ENCODE data around the gene KLHL5.

DNA sequence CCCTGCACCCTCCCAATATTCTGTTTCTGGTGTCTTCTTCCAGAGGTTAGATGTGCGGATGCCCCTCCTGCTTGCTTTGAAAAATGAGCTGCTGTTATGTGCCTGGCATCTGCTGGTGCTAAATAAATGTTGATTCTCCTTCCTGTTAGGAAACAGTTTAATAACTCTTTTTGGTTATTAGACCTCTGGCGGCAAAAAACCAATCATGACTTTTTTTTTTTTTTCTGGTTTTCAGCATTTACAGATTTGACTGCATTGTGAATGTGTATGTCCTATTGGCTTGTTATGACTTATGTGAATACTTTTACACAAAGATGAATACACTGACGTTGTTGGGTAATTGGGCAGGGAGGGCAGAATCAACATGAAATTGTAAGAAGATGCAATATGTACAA, 16.2 kb upstream of the KLHL5 start:
- TF ChIP-seq, protein P1, sequence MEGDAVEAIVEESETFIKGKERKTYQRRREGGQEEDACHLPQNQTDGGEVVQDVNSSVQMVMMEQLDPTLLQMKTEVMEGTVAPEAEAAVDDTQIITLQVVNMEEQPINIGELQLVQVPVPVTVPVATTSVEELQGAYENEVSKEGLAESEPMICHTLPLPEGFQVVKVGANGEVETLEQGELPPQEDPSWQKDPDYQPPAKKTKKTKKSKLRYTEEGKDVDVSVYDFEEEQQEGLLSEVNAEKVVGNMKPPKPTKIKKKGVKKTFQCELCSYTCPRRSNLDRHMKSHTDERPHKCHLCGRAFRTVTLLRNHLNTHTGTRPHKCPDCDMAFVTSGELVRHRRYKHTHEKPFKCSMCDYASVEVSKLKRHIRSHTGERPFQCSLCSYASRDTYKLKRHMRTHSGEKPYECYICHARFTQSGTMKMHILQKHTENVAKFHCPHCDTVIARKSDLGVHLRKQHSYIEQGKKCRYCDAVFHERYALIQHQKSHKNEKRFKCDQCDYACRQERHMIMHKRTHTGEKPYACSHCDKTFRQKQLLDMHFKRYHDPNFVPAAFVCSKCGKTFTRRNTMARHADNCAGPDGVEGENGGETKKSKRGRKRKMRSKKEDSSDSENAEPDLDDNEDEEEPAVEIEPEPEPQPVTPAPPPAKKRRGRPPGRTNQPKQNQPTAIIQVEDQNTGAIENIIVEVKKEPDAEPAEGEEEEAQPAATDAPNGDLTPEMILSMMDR (IDR thresholded peaks at IDR 0.05), result no peak
- no peak for TF ChIP-seq POLR2A (IDR thresholded peaks at IDR 0.05)
